Measurements from ENCODE around the gene JPH4.

DNA sequence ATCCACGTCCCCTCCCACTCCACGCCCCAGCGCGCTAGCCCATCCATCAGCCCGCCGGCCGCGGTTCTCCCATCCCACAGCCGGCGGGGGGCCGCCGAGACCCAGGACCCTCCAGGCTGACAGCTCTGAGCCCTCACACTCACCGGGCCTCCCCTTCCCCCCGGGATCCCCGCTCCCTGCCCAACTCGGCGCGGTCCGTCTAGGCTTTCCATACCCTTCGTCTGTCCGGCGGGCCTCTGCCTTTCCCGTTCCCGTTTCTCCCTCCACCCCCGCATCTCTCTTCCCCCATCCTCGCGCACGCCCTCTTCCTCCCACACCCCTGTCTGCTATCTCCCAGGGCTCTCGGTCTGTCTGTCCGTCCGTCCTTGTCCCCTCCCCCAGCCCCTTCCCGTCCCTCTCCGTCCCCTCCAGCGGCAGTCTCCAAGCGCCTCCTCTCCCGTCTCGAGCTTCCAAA lies 27.8 kb downstream of the JPH4 start:
- TF ChIP-seq, protein P1, sequence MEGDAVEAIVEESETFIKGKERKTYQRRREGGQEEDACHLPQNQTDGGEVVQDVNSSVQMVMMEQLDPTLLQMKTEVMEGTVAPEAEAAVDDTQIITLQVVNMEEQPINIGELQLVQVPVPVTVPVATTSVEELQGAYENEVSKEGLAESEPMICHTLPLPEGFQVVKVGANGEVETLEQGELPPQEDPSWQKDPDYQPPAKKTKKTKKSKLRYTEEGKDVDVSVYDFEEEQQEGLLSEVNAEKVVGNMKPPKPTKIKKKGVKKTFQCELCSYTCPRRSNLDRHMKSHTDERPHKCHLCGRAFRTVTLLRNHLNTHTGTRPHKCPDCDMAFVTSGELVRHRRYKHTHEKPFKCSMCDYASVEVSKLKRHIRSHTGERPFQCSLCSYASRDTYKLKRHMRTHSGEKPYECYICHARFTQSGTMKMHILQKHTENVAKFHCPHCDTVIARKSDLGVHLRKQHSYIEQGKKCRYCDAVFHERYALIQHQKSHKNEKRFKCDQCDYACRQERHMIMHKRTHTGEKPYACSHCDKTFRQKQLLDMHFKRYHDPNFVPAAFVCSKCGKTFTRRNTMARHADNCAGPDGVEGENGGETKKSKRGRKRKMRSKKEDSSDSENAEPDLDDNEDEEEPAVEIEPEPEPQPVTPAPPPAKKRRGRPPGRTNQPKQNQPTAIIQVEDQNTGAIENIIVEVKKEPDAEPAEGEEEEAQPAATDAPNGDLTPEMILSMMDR (IDR thresholded peaks at IDR 0.05) = no peak
- no peak for TF ChIP-seq EZH2 (IDR thresholded peaks at IDR 0.05; ENCODE audit: borderline replicate concordance, insufficient read depth, low read depth, low read length, poor library complexity, severe bottlenecking)
